HG03066 (cell line): ENCODE data around the gene PKD2.

ENCODE experiments used
- ATAC-seq: cut with Tn5 transposase; IDR thresholded peaks from one replicate; pipeline ENCODE4 v1.9.1; 2021; ENCODE audit warnings: low read depth; ENCODE audit not compliant: unreplicated experiment

The PKD2 gene

GRCh38 chr4:88007304-88008121, at the start of gene PKD2:
PKD2 (plus strand) TSS chr4:88007635; CDS start chr4:88007734, 99 bp downstream.
- peak; percentile 77 for ATAC-seq

- ATAC-seq: no peak
These were observed 45.4 kb upstream of the PKD2 start for GRCh38 chr4:87961993-87962392.

GRCh38 chr4:87962398-87963146, 44.9 kb upstream of the PKD2 start:
- no peak for ATAC-seq

- no peak for ATAC-seq
These were observed 41.9 kb upstream of the PKD2 start for GRCh38 chr4:87965501-87965975.

GRCh38 chr4:87966095-87966496, 41.3 kb upstream of the PKD2 start:
- no peak for ATAC-seq

- ATAC-seq: no peak
These were observed 40.2 kb upstream of the PKD2 start for GRCh38 chr4:87967193-87967592.

GRCh38 chr4:87970121-87970520, 37.3 kb upstream of the PKD2 start:
- ATAC-seq: no peak

- ATAC-seq: no peak
These were observed 35.6 kb upstream of the PKD2 start for GRCh38 chr4:87971866-87972265.

GRCh38 chr4:87973283-87974169, 33.9 kb upstream of the PKD2 start:
- peak; percentile 78 for ATAC-seq

GRCh38 chr4:87974856-87975462, 32.5 kb upstream of the PKD2 start:
- no peak for ATAC-seq

GRCh38 chr4:87975466-87975865, 32.0 kb upstream of the PKD2 start, which contains the start of gene SPP1:
SPP1 (plus strand) TSS chr4:87975714; CDS start chr4:87976896, 1,182 bp downstream.
- no peak for ATAC-seq

GRCh38 chr4:87977521-87978278, 29.7 kb upstream of the PKD2 start:
- no peak for ATAC-seq

GRCh38 chr4:87978681-87979080, 28.8 kb upstream of the PKD2 start:
- no peak for ATAC-seq

- no peak for ATAC-seq
These were observed 27.6 kb upstream of the PKD2 start for GRCh38 chr4:87979810-87980209.

GRCh38 chr4:87981486-87981885, 25.9 kb upstream of the PKD2 start:
- no peak for ATAC-seq

- ATAC-seq: no peak
These were observed 25.4 kb upstream of the PKD2 start for GRCh38 chr4:87982036-87982435.

GRCh38 chr4:87982446-87983010, 24.9 kb upstream of the PKD2 start:
- no peak for ATAC-seq

GRCh38 chr4:87983996-87984395, 23.4 kb upstream of the PKD2 start:
- no peak for ATAC-seq
